Lower leg skin (tissue), 3 donors: ENCODE data around the gene DGCR6.

Source experiments
- CTCF ChIP-seq, 3 donors: fragments of 450-650 bp; IDR thresholded peaks; one replicate each; pipeline ENCODE4 v1.5.1; 2016; ENCODE audit warnings: antibody characterized with exemption in 3 of 3, mild to moderate bottlenecking in 3 of 3, moderate library complexity in 2 of 3
- POLR2A ChIP-seq, 2 donors: fragments of 450-650 bp; IDR thresholded peaks; one replicate each; pipeline ENCODE4 v1.6.1; 2016 to 2017; ENCODE audit warnings: antibody characterized with exemption in 2 of 2, mild to moderate bottlenecking in 1 of 2, moderate library complexity in 1 of 2

GRCh38 chr22:18906896-18907295, 776 bp downstream of the DGCR6 start:
- TF ChIP-seq CTCF (IDR thresholded peaks at IDR 0.05) (no peak), POLR2A (IDR thresholded peaks at IDR 0.05) (no peak)
